H1 (cell line): ENCODE measurements around the gene ATOH8. TPM values are rescaled to one million over a fixed set of nuclear protein-coding genes. Genes with fewer than 3 reads are reported as not detected.

Experiments
- CTCF ChIA-PET: fragments of 300-600 bp; sonication (Branson Sonifier 250); formaldehyde crosslinking; loops from one replicate; lab custom pipeline; 2021; ENCODE audit not compliant: partially characterized antibody; lab: Charles Lee
- POLR2A ChIA-PET: fragments of 300-600 bp; sonication (Branson Sonifier 250); formaldehyde crosslinking; loops from one replicate; lab custom pipeline; 2021; ENCODE audit warnings: inconsistent platforms; ENCODE audit not compliant: partially characterized antibody; lab: Charles Lee
- DNase-seq, 2 experiments: peaks; one replicate each; pipeline versions ENCODE4 v3.0.0 to v3.0.0-alpha.2; 2010 to 2022; ENCODE audit warnings: low spot score in 2 of 2, low read depth in 1 of 2, mixed read lengths in 1 of 2
- FAIRE-seq: peaks from 2 replicates; lab custom pipeline; 2011; peaks lifted over from hg19 to GRCh38; lab: Jason Lieb, UNC
- H2AFZ ChIP-seq: 2 replicates; pipeline ENCODE4 v1.8.1; 2012; ENCODE audit warnings: low read length, inconsistent platforms
- H2AK5ac ChIP-seq: 2 replicates; pipeline ENCODE4 v1.6.1; 2013; ENCODE audit warnings: low read depth, low read length
- H2BK120ac ChIP-seq: replicated peaks from 2 replicates; pipeline ENCODE3; 2013; ENCODE audit warnings: low read depth, low read length, inconsistent platforms
- H2BK12ac ChIP-seq: 2 replicates; pipeline ENCODE4 v1.6.1; 2013; ENCODE audit warnings: low read depth, low read length
- H2BK15ac ChIP-seq: 2 replicates; pipeline ENCODE4 v1.6.1; 2013; ENCODE audit warnings: low read length
- H2BK20ac ChIP-seq: 2 replicates; pipeline ENCODE4 v1.6.1; 2013; ENCODE audit warnings: low read length
- H2BK5ac ChIP-seq: 2 replicates; pipeline ENCODE4 v1.6.1; 2013; ENCODE audit warnings: low read depth, low read length
- H3K14ac ChIP-seq: 2 replicates; pipeline ENCODE4 v1.6.1; 2013; ENCODE audit warnings: inconsistent platforms; ENCODE audit not compliant: insufficient read length
- H3K18ac ChIP-seq: 2 replicates; pipeline ENCODE4 v1.6.1; 2013; ENCODE audit warnings: low read length; ENCODE audit errors: extremely low read depth
- H3K23ac ChIP-seq: 2 replicates; pipeline ENCODE4 v1.6.1; 2013; ENCODE audit warnings: inconsistent platforms; ENCODE audit not compliant: insufficient read length
- H3K23me2 ChIP-seq: 2 replicates; pipeline ENCODE4 v1.6.1; 2013; ENCODE audit warnings: low read depth, low read length
- H3K27ac ChIP-seq: 2 replicates; pipeline ENCODE4 v1.6.1; 2011; ENCODE audit warnings: low read depth, low read length, inconsistent platforms
- H3K27me3 ChIP-seq, 4 experiments: replicated peaks in 1 of 4; 1 replicate in 1 of 4; 2 replicates in 3 of 4; pipeline versions ENCODE4 v1.6.1 to v1.8.1; 2011 to 2013; ENCODE audit warnings: low read length in 3 of 4, mild to moderate bottlenecking in 3 of 4, inconsistent platforms in 2 of 4, mixed read lengths in 2 of 4, moderate library complexity in 1 of 4; ENCODE audit not compliant: control insufficient read depth in 3 of 4, insufficient read depth in 3 of 4; ENCODE audit errors: extremely low read depth in 1 of 4
- H3K36me3 ChIP-seq, 4 experiments: 2 replicates each; pipeline versions ENCODE4 v1.6.1 to v1.8.1; 2011 to 2013; ENCODE audit warnings: mild to moderate bottlenecking in 4 of 4, low read length in 3 of 4, moderate library complexity in 2 of 4, control low read depth in 1 of 4, inconsistent platforms in 1 of 4; ENCODE audit not compliant: insufficient read depth in 4 of 4, control insufficient read depth in 2 of 4
- H3K4ac ChIP-seq: replicated peaks from 2 replicates; pipeline ENCODE3; 2013; ENCODE audit warnings: low read length, low read depth, mixed read lengths, inconsistent platforms; ENCODE audit not compliant: insufficient read length
- H3K4me1 ChIP-seq, 4 experiments: replicated peaks in 1 of 4; 1 replicate in 1 of 4; 2 replicates in 3 of 4; pipeline versions ENCODE4 v1.6.1 to v1.8.1; 2011 to 2013; ENCODE audit warnings: low read length in 3 of 4, inconsistent platforms in 2 of 4, mixed read lengths in 1 of 4; ENCODE audit not compliant: insufficient read depth in 4 of 4, control insufficient read depth in 3 of 4
- H3K4me2 ChIP-seq, 2 experiments: 2 replicates each; pipeline versions ENCODE4 v1.6.1 to v1.8.1; 2011 to 2013; ENCODE audit warnings: low read depth in 2 of 2, low read length in 2 of 2, control low read depth in 1 of 2, inconsistent platforms in 1 of 2, mild to moderate bottlenecking in 1 of 2; ENCODE audit not compliant: insufficient read depth in 1 of 2
- H3K4me3 ChIP-seq, 4 experiments: fragments of 200-600, 300-600 bp in 1 of 4; sonication (generic), shearing (Covaris generic), sonication (Bioruptor Twin) in 1 of 4; 2 replicates each; pipeline versions ENCODE4 v1.5.1 to v1.8.1; 2011 to 2016; ENCODE audit warnings: low read length in 4 of 4, low read depth in 3 of 4, control low read depth in 2 of 4, inconsistent platforms in 2 of 4, mild to moderate bottlenecking in 2 of 4, mixed read lengths in 1 of 4, moderate library complexity in 1 of 4; ENCODE audit not compliant: insufficient read depth in 2 of 4; ENCODE audit errors: extremely low read depth in 1 of 4
- H3K56ac ChIP-seq: replicated peaks from 2 replicates; pipeline ENCODE3; 2013; ENCODE audit warnings: low read depth, mild to moderate bottlenecking, mixed read lengths, low read length, inconsistent platforms; ENCODE audit not compliant: insufficient read length
- H3K79me1 ChIP-seq: 2 replicates; pipeline ENCODE4 v1.6.1; 2013; ENCODE audit warnings: low read depth, low read length, control low read depth
- H3K79me2 ChIP-seq, 2 experiments: 2 replicates each; pipeline versions ENCODE4 v1.6.1 to v1.8.1; 2012 to 2013; ENCODE audit warnings: low read length in 2 of 2, mild to moderate bottlenecking in 2 of 2, inconsistent platforms in 1 of 2; ENCODE audit not compliant: insufficient read depth in 2 of 2, control insufficient read depth in 1 of 2
- H3K9ac ChIP-seq, 4 experiments: replicated peaks in 1 of 4; 1 replicate in 1 of 4; 2 replicates in 3 of 4; pipeline versions ENCODE4 v1.6.1 to v1.8.1; 2011 to 2013; ENCODE audit warnings: low read depth in 3 of 4, low read length in 3 of 4, control low read depth in 2 of 4, mild to moderate bottlenecking in 2 of 4, moderate library complexity in 2 of 4, inconsistent platforms in 1 of 4; ENCODE audit errors: extremely low read depth in 1 of 4
- H3K9me3 ChIP-seq, 2 experiments: 2 replicates each; pipeline versions ENCODE4 v1.6.1 to v1.8.1; 2012 to 2013; ENCODE audit warnings: mild to moderate bottlenecking in 2 of 2, moderate library complexity in 2 of 2, control low read depth in 1 of 2, inconsistent platforms in 1 of 2, low read depth in 1 of 2, low read length in 1 of 2, mixed read lengths in 1 of 2; ENCODE audit not compliant: insufficient read depth in 2 of 2
- H4K20me1 ChIP-seq, 2 experiments: replicated peaks in 1 of 2; 2 replicates each; pipeline versions ENCODE3 to v1.8.1; 2011 to 2013; ENCODE audit warnings: inconsistent platforms in 2 of 2, low read length in 2 of 2, mild to moderate bottlenecking in 1 of 2; ENCODE audit not compliant: insufficient read depth in 2 of 2, control insufficient read depth in 1 of 2
- H4K5ac ChIP-seq: 2 replicates; pipeline ENCODE4 v1.6.1; 2013; ENCODE audit warnings: low read length, low read depth, mixed read lengths, inconsistent platforms; ENCODE audit not compliant: insufficient read length
- H4K8ac ChIP-seq: 2 replicates; pipeline ENCODE4 v1.8.0; 2013; ENCODE audit warnings: mild to moderate bottlenecking, moderate library complexity, low read length, inconsistent platforms; ENCODE audit not compliant: insufficient read depth; ENCODE audit errors: extremely low read depth
- H4K91ac ChIP-seq: replicated peaks from 2 replicates; pipeline ENCODE3; 2013; ENCODE audit warnings: low read length, mixed read lengths, inconsistent platforms; ENCODE audit not compliant: insufficient read length
- BRCA1 ChIP-seq: IDR thresholded peaks from 2 replicates; pipeline ENCODE4 v1.6.1; 2012; ENCODE audit warnings: low read depth, low read length, improper control_type of control experiment
- CHD2 ChIP-seq: IDR thresholded peaks from 2 replicates; pipeline ENCODE4 v1.6.1; 2012; ENCODE audit warnings: low read length, improper control_type of control experiment
- CTCF ChIP-seq, 3 experiments: IDR thresholded peaks; 1 replicate in 2 of 3; 2 replicates in 1 of 3; pipeline versions ENCODE4 v1.5.1 to v1.6.1; 2011; ENCODE audit warnings: low read length in 3 of 3, mild to moderate bottlenecking in 3 of 3, inconsistent platforms in 2 of 3, low read depth in 1 of 3, moderate library complexity in 1 of 3; ENCODE audit not compliant: insufficient read depth in 1 of 3; ENCODE audit errors: control extremely low read depth in 1 of 3
- EZH2 ChIP-seq: fragments of 200-600 bp; sonication (generic); IDR thresholded peaks from 2 replicates; pipeline ENCODE4 v1.7.1; 2012; ENCODE audit warnings: low read depth, mild to moderate bottlenecking, moderate library complexity, low read length, inconsistent platforms; ENCODE audit not compliant: severe bottlenecking
- MAFK ChIP-seq: IDR thresholded peaks from 2 replicates; pipeline ENCODE4 v1.6.1; 2012; ENCODE audit warnings: low read depth, mild to moderate bottlenecking, improper control_type of control experiment, low read length
- POLR2AphosphoS5 ChIP-seq: IDR thresholded peaks from 2 replicates; pipeline ENCODE4 v1.6.1; 2011; ENCODE audit warnings: low read depth, low read length
- POU5F1 ChIP-seq: IDR thresholded peaks from 2 replicates; pipeline ENCODE4 v1.6.1; 2011; ENCODE audit warnings: low read depth, mild to moderate bottlenecking, low read length, moderate library complexity
- RBBP5 ChIP-seq: IDR thresholded peaks from 2 replicates; pipeline ENCODE4 v1.7.1; 2012; ENCODE audit warnings: low read depth, mild to moderate bottlenecking, inconsistent platforms, low read length, moderate library complexity, borderline replicate concordance
- SIN3A ChIP-seq, 2 experiments: IDR thresholded peaks in 1 of 2; conservative IDR thresholded peaks in 1 of 2; 2 replicates each; pipeline ENCODE4 v1.6.1; 2011 to 2012; ENCODE audit warnings: low read length in 2 of 2, improper control_type of control experiment in 1 of 2, low read depth in 1 of 2, mild to moderate bottlenecking in 1 of 2
- TBP ChIP-seq: IDR thresholded peaks from 2 replicates; pipeline ENCODE4 v1.6.1; 2011; ENCODE audit warnings: low read depth, low read length, improper control_type of control experiment
- WGBS, 2 experiments: shearing (Covaris generic) in 1 of 2; methylation state at CpG; one replicate each; pipeline versions ENCODE4 v1.1.6 to v1.1.7; 2013 to 2015; ENCODE audit warnings: low lambda C conversion rate in 2 of 2, mixed read lengths in 2 of 2, inconsistent platforms in 1 of 2, low coverage in 1 of 2, missing lambda C conversion rate in 1 of 2; ENCODE audit not compliant: insufficient replicate concordance in 2 of 2, insufficient coverage in 1 of 2, insufficient read length in 1 of 2; ENCODE audit errors: extremely low coverage in 1 of 2, missing lambda C conversion rate in 1 of 2; 5-methylcytosine and 5-hydroxymethylcytosine counted together
- polyA plus RNA-seq, 7 experiments: library from polyadenylated mRNA; depleted of rRNA in 3 of 7; stranded (reverse) in 5 of 7; unstranded in 2 of 7; fragments of >200 nt in 5 of 7; fragments of 200-250 nt in 2 of 7; gene quantifications; 1 replicate in 5 of 7; 2 replicates in 1 of 7; 4 replicates in 1 of 7; pipeline versions ENCODE4 v1.2.1 to v1.2.3, GENCODE V29; 2011 to 2013; ENCODE audit warnings: missing spikeins in 2 of 7, mixed read lengths in 2 of 7
- total RNA-seq: library from RNA; stranded (reverse); fragmentation: NEBNext Ultra II Directional; extraction: Animal tissue kit (Norgen Biotek cat#: 25700); gene quantifications from 2 replicates; pipeline ENCODE4 v1.2.1, GENCODE V29; 2021

ATOH8 gene
- total and polyA plus RNA-seq, 2 of the 8 experiments (the other 6 are each of a cell fraction or from before 2014, with no cell fraction given): 0.50 to 0.53 TPM

- CTCF ChIA-PET: interaction anchor here (0.7 to 38.6 kb wide), 7 partner anchors 14 to 114 kb away, joined by 3 to 986 read pairs (median 6); partner anchors contain the start of gene ATOH8
- H3K4me1 ChIP-seq: no peaks in the 10 kb centered on the region; a peak in 1 of 7 replicates
- no peak overlapping the region for H4K91ac ChIP-seq
- H2BK120ac ChIP-seq: no peak overlapping the region
- H3K79me2 ChIP-seq: no peaks in the 10 kb centered on the region
- no peak overlapping the region for H2AFZ ChIP-seq
- H3K23ac ChIP-seq: no peak overlapping the region
- TF ChIP-seq CTCF (IDR thresholded peaks at IDR 0.05; ENCODE audit: control extremely low read depth in 1 of 3, insufficient read depth in 1 of 3, low read depth in 1 of 3, low read length in 3 of 3) (no peak), POU5F1 (no peak), RBBP5 (no peak), CHD2 (no peak), POLR2AphosphoS5 (no peak), SIN3A (conservative IDR thresholded peaks at IDR 0.05 in 1 of 2, IDR thresholded peaks at IDR 0.05 in 1 of 2; ENCODE audit: low read depth in 1 of 2, low read length in 2 of 2) (no peak), TBP (no peak), BRCA1 (no peak), EZH2 (no peak), MAFK (no peak)
- WGBS, 2 experiments: 89% methylated on average over 4 of the region's 4 CpGs; no CpG with 5 or more reads in 1 of the 2 experiments
- H3K36me3 ChIP-seq: no peaks in the 10 kb centered on the region
- H3K4ac ChIP-seq: no peak overlapping the region
- DNase-seq: no peak
- H3K14ac ChIP-seq: no peak overlapping the region
- H2BK12ac ChIP-seq: no peak overlapping the region
- H2AK5ac ChIP-seq: no peak overlapping the region
- no peaks in the 10 kb centered on the region for H3K23me2 ChIP-seq
- no peak overlapping the region for H3K9ac ChIP-seq
- H4K8ac ChIP-seq: no peak overlapping the region
- H2BK5ac ChIP-seq: no peak overlapping the region
- H3K56ac ChIP-seq: no peak overlapping the region
- FAIRE-seq: no peak
- no peak overlapping the region for H4K5ac ChIP-seq
- no peaks in the 10 kb centered on the region for H3K79me1 ChIP-seq
- no peaks in the 10 kb centered on the region for H4K20me1 ChIP-seq
- H3K18ac ChIP-seq: no peak overlapping the region
- POLR2A ChIA-PET: interaction anchor here (0.7 to 1.6 kb wide), 2 partner anchors 12 to 539 kb away, joined by 3 read pairs; no protein-coding TSS in a partner anchor
- no peak overlapping the region for H2BK15ac ChIP-seq
- no peak overlapping the region for H3K4me3 ChIP-seq
- H3K27me3 ChIP-seq: no peaks in the 10 kb centered on the region
- no peak overlapping the region for H3K4me2 ChIP-seq
- H3K9me3 ChIP-seq: no peaks in the 10 kb centered on the region
- H2BK20ac ChIP-seq: no peak overlapping the region
- H3K27ac ChIP-seq: no peak overlapping the region
Observed at GRCh38 chr2:85790032-85790431, 36.2 kb downstream of the ATOH8 start.
